Mucosa of rectum (tissue), 2 donors: ENCODE measurements around the gene GLDC.

Experiments
- H3K27ac ChIP-seq, 2 donors: one replicate each; pipeline ENCODE4 v1.7.0; 2013; ENCODE audit warnings: inconsistent platforms in 2 of 2, low read depth in 2 of 2, low read length in 2 of 2
- H3K27me3 ChIP-seq, 2 donors: one replicate each; pipeline ENCODE4 v1.7.0; 2013; ENCODE audit warnings: low read length in 2 of 2; ENCODE audit not compliant: control insufficient read depth in 2 of 2, insufficient read depth in 2 of 2
- H3K36me3 ChIP-seq, 2 donors: one replicate each; pipeline ENCODE4 v1.7.0; 2013; ENCODE audit warnings: low read length in 2 of 2; ENCODE audit not compliant: control insufficient read depth in 2 of 2, insufficient read depth in 2 of 2
- H3K4me1 ChIP-seq, 2 donors: one replicate each; pipeline ENCODE4 v1.7.0; 2013; ENCODE audit warnings: low read length in 2 of 2, mild to moderate bottlenecking in 1 of 2; ENCODE audit not compliant: control insufficient read depth in 2 of 2, insufficient read depth in 2 of 2
- H3K4me3 ChIP-seq, 2 donors: one replicate each; pipeline ENCODE4 v1.7.0; 2013; ENCODE audit warnings: low read length in 2 of 2
- H3K9ac ChIP-seq, 2 donors: one replicate each; pipeline ENCODE4 v1.7.0; 2013; ENCODE audit warnings: low read length in 2 of 2, low read depth in 1 of 2, mild to moderate bottlenecking in 1 of 2
- H3K9me3 ChIP-seq, 2 donors: one replicate each; pipeline ENCODE4 v1.7.0; 2013; ENCODE audit warnings: low read length in 2 of 2; ENCODE audit not compliant: control insufficient read depth in 2 of 2
- donor health status: healthy.
- donor health status: Normal muscosa, but diverticular disease.

The GLDC gene

GRCh38 chr9:6641561-6641960, 4.0 kb downstream of the GLDC start:
- Histone ChIP-seq H3K9ac (no peak overlapping the region), H3K4me3 (no peak overlapping the region), H3K27me3 (peaks cover 26 to 28% of the 10 kb centered on the region in 2 donors), H3K9me3 (no peaks in the 10 kb centered on the region), H3K36me3 (no peaks in the 10 kb centered on the region), H3K4me1 (no peaks in the 10 kb centered on the region), H3K27ac (no peak overlapping the region)

- Histone ChIP-seq H3K9me3 (no peaks in the 10 kb centered on the region), H3K36me3 (no peaks in the 10 kb centered on the region), H3K27ac (no peak overlapping the region), H3K4me1 (no peaks in the 10 kb centered on the region), H3K27me3 (peaks cover 24% of the 10 kb centered on the region in 2 donors), H3K4me3 (no peak overlapping the region), H3K9ac (no peak overlapping the region)
These were observed 4.5 kb downstream of the GLDC start for GRCh38 chr9:6641056-6641455.

DNA sequence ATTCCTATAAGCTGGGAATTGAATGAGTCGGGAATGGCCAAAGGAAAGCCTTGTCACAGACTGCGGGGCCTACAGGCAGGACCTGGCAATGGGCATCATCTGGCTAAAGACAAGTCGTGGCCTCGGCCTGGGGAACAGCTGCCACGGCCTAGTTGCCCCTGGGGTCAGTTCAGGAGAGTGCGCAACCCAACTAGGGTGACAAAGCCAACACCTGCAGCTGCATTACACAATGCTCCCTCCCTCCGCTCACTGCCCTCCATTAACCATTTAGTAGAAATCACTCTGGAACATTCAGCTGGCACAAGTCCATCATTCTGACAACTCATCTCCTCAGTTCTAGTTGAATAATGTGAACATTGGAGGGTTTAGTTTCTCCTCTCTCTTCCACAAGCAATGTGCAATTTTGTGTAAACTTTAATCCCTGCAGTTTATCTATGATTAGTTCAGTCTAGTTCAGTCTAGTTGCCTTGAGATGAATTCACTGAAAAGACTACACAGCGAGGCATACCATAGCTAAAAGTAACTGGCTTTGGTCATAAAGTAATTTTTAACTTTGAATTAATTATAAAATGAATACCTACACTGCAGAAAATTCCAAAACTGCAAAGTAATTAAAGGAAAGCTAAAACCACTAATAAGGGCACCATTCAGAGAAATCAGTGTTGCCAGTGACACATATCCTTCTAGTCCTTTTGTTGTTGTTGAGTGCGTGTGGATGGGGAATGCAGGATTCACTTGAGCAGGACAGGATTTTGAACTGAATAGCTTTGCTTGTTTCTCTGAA, 5.1 kb downstream of the GLDC start:
- Histone ChIP-seq H3K36me3 (no peaks in the 10 kb centered on the region), H3K9me3 (no peaks in the 10 kb centered on the region), H3K4me3 (no peak overlapping the region), H3K27me3 (peaks cover 21 to 22% of the 10 kb centered on the region in 2 donors), H3K27ac (no peak overlapping the region), H3K9ac (no peak overlapping the region), H3K4me1 (no peaks in the 10 kb centered on the region)

DNA sequence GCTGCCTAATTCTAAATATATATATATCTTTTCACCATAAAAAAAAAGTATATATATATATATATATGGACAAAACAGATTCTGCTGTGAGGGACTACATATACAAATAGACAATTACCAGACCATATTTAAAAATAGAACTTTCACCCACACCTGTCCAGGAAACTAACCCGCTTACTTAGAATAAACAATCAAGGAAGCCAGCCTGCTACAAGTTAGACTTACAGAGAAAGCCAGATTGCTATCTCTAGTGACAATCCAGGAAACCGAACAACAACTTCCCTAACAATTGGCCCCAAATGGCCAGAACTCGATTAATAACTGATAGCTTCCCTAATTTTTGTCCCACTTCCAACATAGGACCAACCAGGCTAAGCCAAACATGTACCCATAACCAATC, 5.9 kb downstream of the GLDC start:
- no peak overlapping the region for H3K4me3 ChIP-seq
- no peak overlapping the region for H3K27ac ChIP-seq
- no peaks in the 10 kb centered on the region for H3K36me3 ChIP-seq
- H3K9ac ChIP-seq, result no peak overlapping the region
- no peaks in the 10 kb centered on the region for H3K4me1 ChIP-seq
- H3K9me3 ChIP-seq, result no peaks in the 10 kb centered on the region
- peaks cover 16 to 17% of the 10 kb centered on the region in 2 donors for H3K27me3 ChIP-seq

- H3K9me3 ChIP-seq, result no peaks in the 10 kb centered on the region
- no peak overlapping the region for H3K9ac ChIP-seq
- H3K27me3 ChIP-seq, result no peaks in the 10 kb centered on the region
- H3K36me3 ChIP-seq, result no peaks in the 10 kb centered on the region
- no peaks in the 10 kb centered on the region for H3K4me1 ChIP-seq
- no peak overlapping the region for H3K27ac ChIP-seq
- H3K4me3 ChIP-seq, result no peak overlapping the region
These were observed 11.1 kb downstream of the GLDC start for GRCh38 chr9:6634444-6634843.

DNA sequence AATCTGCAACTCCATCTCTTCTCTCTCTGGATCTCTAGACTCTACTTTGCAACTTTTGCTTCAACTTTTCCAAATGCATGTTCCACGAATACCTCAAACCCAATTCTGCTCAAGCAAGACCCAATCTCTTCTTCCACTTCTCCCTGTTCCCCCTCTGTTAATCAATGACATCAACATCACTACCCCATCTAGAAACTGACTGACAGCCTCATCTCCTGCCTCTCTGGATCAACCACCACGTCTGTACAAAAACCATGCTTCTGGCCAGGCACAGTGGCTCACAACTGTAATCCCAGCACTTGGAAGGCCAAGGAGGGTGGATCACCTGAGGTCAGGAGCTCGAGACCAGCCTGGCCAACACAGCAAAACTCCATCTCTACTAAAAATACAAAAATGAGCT, 12.2 kb downstream of the GLDC start:
- H3K27ac ChIP-seq, result no peak overlapping the region
- H3K4me3 ChIP-seq, result no peak overlapping the region
- no peak overlapping the region for H3K9ac ChIP-seq
- H3K36me3 ChIP-seq, result no peaks in the 10 kb centered on the region
- no peaks in the 10 kb centered on the region for H3K27me3 ChIP-seq
- H3K9me3 ChIP-seq, result no peaks in the 10 kb centered on the region
- H3K4me1 ChIP-seq, result no peaks in the 10 kb centered on the region

- Histone ChIP-seq H3K9me3 (no peaks in the 10 kb centered on the region), H3K9ac (no peak overlapping the region), H3K36me3 (no peaks in the 10 kb centered on the region), H3K4me3 (no peak overlapping the region), H3K27me3 (no peaks in the 10 kb centered on the region), H3K27ac (no peak overlapping the region), H3K4me1 (no peaks in the 10 kb centered on the region)
These were observed 12.9 kb downstream of the GLDC start for GRCh38 chr9:6632516-6633183.

GRCh38 chr9:6631207-6631512, 14.4 kb downstream of the GLDC start:
- Histone ChIP-seq H3K4me3 (no peak overlapping the region), H3K27ac (no peak overlapping the region), H3K27me3 (no peaks in the 10 kb centered on the region), H3K4me1 (no peaks in the 10 kb centered on the region), H3K36me3 (no peaks in the 10 kb centered on the region), H3K9ac (no peak overlapping the region), H3K9me3 (no peaks in the 10 kb centered on the region)

DNA sequence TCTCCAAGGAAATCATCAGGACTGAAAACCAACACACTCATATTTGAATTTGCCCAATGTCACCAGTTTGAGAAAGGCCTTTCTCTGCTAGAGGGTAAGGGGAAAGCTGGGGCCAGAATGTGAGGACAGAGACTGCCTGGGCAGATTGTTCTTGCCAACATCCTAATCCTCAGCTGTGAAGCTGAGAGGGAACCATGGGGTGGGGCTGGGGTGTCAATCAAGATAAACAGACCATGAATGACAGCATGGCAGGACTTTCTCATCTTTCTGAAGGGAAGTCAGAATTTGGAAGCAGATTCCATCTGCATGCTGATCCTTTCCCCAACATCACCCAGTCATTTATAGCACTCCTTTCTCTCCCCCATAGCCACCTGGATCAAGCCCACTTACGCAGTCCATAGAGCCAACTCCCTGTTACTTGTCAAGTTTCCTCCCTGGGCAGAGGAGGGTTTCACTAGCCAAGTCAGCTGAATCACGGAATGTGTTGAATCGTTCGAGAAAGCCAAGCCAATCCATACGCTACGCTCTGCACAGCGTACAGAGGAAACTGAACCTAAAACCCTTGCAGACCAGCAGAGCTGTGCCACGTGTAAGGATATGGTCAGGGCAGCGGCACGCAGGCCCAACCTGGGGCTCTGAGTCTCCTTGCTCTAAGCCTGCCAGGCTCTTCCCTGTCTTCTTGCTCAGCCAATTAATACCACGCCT, 14.9 kb downstream of the GLDC start:
- H3K9me3 ChIP-seq, result no peaks in the 10 kb centered on the region
- H3K9ac ChIP-seq, result no peak overlapping the region
- no peaks in the 10 kb centered on the region for H3K27me3 ChIP-seq
- H3K27ac ChIP-seq, result no peak overlapping the region
- H3K36me3 ChIP-seq, result no peaks in the 10 kb centered on the region
- no peak overlapping the region for H3K4me3 ChIP-seq
- no peaks in the 10 kb centered on the region for H3K4me1 ChIP-seq

DNA sequence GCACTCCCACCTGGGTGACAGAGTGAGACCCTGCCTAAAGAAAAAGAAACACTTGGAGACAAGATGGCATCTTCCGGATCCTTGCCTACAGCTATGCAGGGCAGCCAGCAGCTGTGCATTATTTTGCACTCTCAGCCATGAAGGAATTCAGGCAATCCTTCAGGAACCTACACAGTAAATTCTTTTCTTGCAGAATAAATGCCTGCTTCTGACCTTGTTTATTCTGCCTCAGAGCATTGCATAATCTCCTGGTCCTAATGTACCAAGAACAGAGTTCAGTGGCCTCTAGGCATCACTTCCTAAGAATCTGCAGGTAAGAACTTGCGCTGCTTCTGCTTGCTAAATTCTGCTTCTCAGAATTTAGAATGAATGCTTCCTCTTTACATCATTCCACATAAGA, 16.8 kb downstream of the GLDC start:
- Histone ChIP-seq H3K4me1 (no peaks in the 10 kb centered on the region), H3K4me3 (no peak overlapping the region), H3K27me3 (no peaks in the 10 kb centered on the region)

More for the DNA sequence above, 16.8 kb downstream of the GLDC start:
- Histone ChIP-seq H3K27ac (no peak overlapping the region), H3K9me3 (no peaks in the 10 kb centered on the region), H3K9ac (no peak overlapping the region), H3K36me3 (no peaks in the 10 kb centered on the region)
